ENCODE data around the gene ADORA2A. TPM values are rescaled to one million over a fixed set of nuclear protein-coding genes. Genes with fewer than 3 reads are reported as not detected.

ADORA2A gene
- total and polyA plus RNA-seq, 2 of the 13 experiments (the other 11 are each of a cell fraction or from before 2014, with no cell fraction given): 3.3 to 5.0 TPM

GRCh38 chr22:24390576-24390975 is 36.8 kb upstream of the ADORA2A start (continued):
- no peak for TF ChIP-seq ZBTB4 (CRISPR knock-in tag; IDR thresholded peaks at IDR 0.05; ENCODE audit: borderline replicate concordance)
- TF ChIP-seq PAWR (CRISPR knock-in tag; IDR thresholded peaks at IDR 0.05; ENCODE audit: borderline replicate concordance): no peak
- no peak for TF ChIP-seq ZBTB44 (CRISPR knock-in tag; IDR thresholded peaks at IDR 0.05)
- TF ChIP-seq TFDP2 (CRISPR knock-in tag; IDR thresholded peaks at IDR 0.05): no peak
- TF ChIP-seq ZNF407 (CRISPR knock-in tag; IDR thresholded peaks at IDR 0.05; ENCODE audit: not compliant biosample characterization): no peak
- TF ChIP-seq STAG1 (CRISPR knock-in tag; IDR thresholded peaks at IDR 0.05): no peak
- TF ChIP-seq ZBTB46 (CRISPR knock-in tag; IDR thresholded peaks at IDR 0.05; ENCODE audit: borderline replicate concordance): no peak
- no peak for TF ChIP-seq ISX (CRISPR knock-in tag; conservative IDR thresholded peaks at IDR 0.05)
- no peak for TF ChIP-seq HNRNPH1 (optimal IDR thresholded peaks at IDR 0.05; ENCODE audit: low read depth, low read length)

Data from HepG2 (cell line).